Measurements from ENCODE around the gene MYO7B.
"Not testable (repeated sequence)": the region's sequence is repeated elsewhere in the genome, so short reads cannot be mapped to it uniquely, and the experiment has no call there.

MYO7B gene

DNA sequence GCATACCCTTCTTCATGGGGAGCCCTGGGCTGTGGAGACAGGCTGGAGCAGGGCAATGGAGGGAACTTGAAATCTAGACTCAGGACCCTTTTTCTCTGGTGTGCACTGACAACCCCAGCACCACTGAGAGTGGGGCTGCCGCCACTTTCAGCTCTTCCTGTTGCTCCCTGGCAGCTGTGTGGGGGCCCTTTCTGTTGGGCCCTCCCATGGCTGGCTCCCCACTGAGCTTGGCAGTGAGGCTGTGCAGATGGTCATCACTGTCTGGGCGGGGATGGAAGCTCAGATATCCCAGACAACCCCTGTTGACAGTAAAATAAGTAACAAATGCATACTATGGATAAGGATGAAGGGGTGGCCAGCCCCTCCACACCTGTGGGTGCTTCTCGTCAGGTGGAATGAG, 6.7 kb downstream of the MYO7B start:
- TF ChIP-seq, protein P1, sequence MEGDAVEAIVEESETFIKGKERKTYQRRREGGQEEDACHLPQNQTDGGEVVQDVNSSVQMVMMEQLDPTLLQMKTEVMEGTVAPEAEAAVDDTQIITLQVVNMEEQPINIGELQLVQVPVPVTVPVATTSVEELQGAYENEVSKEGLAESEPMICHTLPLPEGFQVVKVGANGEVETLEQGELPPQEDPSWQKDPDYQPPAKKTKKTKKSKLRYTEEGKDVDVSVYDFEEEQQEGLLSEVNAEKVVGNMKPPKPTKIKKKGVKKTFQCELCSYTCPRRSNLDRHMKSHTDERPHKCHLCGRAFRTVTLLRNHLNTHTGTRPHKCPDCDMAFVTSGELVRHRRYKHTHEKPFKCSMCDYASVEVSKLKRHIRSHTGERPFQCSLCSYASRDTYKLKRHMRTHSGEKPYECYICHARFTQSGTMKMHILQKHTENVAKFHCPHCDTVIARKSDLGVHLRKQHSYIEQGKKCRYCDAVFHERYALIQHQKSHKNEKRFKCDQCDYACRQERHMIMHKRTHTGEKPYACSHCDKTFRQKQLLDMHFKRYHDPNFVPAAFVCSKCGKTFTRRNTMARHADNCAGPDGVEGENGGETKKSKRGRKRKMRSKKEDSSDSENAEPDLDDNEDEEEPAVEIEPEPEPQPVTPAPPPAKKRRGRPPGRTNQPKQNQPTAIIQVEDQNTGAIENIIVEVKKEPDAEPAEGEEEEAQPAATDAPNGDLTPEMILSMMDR (IDR thresholded peaks at IDR 0.05; ENCODE audit: low read depth, low read length) = no peak
- H3K4me3 ChIP-seq (ENCODE audit: low read depth, low read length) = no peak overlapping the region

DNA sequence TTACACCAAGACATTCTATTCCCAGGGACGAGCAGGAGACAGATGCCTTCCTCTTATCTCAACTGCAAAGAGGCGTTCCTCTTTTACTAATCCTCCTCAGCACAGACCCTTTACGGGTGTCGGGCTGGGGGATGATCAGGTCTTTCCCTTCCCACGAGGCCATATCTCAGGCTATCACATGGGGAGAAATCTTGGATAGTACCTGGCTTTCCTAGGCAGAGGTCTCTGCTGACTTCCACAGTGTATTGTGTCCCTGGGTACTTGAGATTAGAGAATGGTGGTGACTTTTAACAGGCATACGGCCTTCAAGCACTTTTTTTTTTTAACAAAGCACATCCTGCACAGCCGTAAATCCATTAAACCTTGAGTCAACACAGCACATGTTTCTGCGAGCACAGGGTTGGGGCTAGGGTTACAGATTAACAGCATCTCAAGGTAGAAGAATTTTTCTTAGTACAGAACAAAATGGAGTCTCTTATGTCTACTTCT, 7.6 kb downstream of the MYO7B start:
- not testable (repeated sequence) for H3K4me3 ChIP-seq (ENCODE audit: low read depth, low read length)

DNA sequence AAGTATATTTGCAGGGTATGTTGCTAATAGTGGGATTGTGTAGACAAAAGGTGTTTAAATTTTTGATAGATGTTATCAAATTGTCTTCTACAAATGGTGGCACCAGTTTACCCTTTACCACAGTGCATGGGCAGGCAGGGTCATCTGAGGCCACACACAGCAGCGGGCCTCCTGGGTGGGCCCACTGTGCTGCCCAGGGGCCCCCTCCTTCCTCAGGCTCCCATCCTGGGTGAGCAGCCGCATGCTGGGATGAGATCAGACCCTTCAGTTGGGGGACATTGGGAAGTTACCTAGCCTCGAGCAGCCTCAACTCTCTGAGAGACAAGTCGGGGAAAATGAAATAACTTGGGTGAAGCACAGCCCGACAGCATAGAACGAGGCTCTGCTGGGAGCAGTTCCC, 9.7 kb downstream of the MYO7B start:
- H3K4me3 ChIP-seq (ENCODE audit: low read depth, low read length) = no peak overlapping the region

DNA sequence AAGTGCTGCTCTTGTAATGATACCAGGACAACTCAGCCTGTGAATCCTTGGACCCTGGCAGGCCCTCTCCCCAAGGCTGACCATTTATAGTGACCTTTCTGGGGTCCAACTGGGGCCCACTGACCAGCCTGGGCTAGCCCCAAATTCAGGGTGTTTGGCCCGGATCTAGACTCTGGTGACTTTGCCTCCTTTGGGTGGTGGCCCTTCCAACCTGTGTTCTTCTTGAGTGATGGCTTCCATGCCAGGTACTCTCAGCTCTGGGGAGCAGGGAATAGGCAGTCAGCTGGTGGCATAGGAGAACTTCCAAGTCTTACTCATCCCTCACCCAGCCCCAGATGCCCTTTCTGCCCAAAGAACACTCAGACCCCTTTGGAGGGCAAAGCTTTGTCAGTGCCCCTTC, 10.3 kb downstream of the MYO7B start:
- no peak overlapping the region for H3K4me3 ChIP-seq (ENCODE audit: low read depth, low read length)
- TF ChIP-seq, protein P1 (IDR thresholded peaks at IDR 0.05; ENCODE audit: low read depth, low read length) = no peak

More for the DNA sequence above, 9.7 kb downstream of the MYO7B start:
- TF ChIP-seq, protein P1 (IDR thresholded peaks at IDR 0.05; ENCODE audit: low read depth, low read length) = no peak

DNA sequence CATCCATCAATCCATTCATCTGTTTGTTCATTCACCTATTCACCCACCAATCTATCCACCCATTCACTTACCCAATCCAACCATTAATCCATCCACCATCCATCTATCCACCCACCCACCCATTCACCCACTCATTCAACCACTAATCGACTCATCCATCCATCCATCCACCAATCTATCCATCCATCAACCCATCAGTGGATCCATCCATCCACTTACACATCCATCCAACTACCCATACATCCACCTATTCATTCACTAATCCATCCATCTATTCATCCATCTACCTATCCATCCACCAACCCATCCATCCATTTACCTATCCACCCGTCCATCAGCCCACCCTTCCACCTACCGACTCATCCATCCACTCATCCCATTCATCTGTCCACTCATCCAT, 11.3 kb downstream of the MYO7B start:
- TF ChIP-seq, protein P1 (IDR thresholded peaks at IDR 0.05; ENCODE audit: low read depth, low read length) = no peak

DNA sequence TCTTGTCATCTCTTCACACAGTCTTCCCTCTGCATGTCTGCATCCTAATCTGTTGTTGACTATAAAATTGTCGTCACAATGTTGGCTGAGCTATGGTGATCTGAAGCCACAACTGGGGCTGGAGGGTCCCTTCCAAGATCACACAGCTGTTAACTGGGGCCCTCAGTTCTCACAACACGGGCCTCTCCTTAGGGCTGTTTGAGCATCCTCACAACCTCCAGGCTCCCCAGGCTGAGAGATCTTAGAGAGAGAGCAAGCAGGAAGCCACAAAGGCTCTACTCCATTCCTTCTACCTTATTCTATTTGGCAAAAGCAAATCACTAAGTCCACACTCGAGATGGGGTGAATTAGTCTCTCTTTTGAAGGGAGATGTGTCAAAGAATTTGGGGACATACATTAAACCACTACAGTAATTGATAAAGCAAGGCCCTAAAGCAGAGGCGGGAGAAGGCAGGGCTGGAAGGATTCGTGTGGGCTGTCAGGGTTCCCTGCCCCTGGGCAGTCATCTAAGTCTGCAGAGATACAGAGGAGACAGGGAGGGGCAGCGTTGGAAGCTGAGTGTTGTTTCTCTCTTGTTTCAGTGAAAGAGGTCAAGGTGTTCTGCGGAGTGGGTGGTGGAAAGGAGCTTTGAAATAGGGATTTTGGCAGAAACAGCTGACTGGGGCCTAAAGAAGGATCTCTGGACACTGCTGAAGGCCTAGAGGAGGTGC, 15.9 kb downstream of the MYO7B start:
- TF ChIP-seq, protein P1 (IDR thresholded peaks at IDR 0.05; ENCODE audit: low read depth, low read length) = no peak
- H3K4me3 ChIP-seq (ENCODE audit: low read depth, low read length) = no peak overlapping the region

More for the DNA sequence above, 11.3 kb downstream of the MYO7B start:
- no peak overlapping the region for H3K4me3 ChIP-seq (ENCODE audit: low read depth, low read length)

DNA sequence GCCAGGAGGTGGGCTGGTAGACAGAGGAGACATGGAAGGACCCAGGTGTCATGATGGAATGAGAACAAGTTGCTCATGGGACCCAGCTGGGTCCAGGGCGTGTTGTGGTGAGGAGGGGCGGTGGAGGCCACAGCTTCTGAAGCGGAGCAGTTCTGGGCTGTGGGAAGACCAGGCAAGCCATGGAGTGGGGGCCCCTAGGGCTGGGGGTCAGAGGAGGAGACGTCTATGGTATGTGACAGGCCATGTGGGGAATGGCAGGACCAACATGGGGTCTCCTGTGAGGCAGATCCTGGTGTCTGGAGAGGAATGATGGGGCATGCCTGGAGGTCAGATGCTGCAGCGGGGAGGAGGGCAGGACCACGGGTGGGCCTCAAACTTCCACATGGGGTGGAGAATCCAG, 16.9 kb downstream of the MYO7B start:
- TF ChIP-seq, protein P1 (IDR thresholded peaks at IDR 0.05; ENCODE audit: low read depth, low read length) = no peak
- no peak overlapping the region for H3K4me3 ChIP-seq (ENCODE audit: low read depth, low read length)

DNA sequence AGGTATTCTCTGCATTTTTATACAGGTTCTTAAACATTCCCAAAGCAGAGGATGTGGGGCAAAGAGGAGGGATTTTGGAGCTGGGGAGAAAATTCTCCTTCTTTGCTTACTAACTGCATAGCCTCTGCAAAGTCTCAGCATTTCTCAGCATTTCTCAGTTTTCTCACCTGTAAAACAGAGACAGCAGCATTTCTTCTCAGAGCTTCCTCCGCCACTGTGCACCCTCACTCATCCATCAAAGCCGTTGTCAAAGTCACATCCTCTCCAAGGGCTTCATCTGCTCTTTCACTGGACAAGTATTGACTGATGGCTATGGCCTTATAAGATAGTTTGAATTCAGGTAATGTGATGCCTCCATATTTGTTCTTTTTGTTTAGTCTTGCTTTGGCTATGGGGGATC, 17.4 kb downstream of the MYO7B start:
- no peak overlapping the region for H3K4me3 ChIP-seq (ENCODE audit: low read depth, low read length)
- TF ChIP-seq, protein P1 (IDR thresholded peaks at IDR 0.05; ENCODE audit: low read depth, low read length) = no peak

All from WI38 (cell line).